Testis (tissue), 2 donors: ENCODE measurements around the gene ERC2.

Source experiments
- POLR2A ChIP-seq: fragments of 450-650 bp; IDR thresholded peaks from one replicate; pipeline ENCODE4 v1.6.1; 2017; ENCODE audit warnings: antibody characterized with exemption, mild to moderate bottlenecking, moderate library complexity
- TF ChIP-seq, protein P1 (sequence below), 3 experiments: fragments of 450-650 bp in 2 of 3; fragments of 200-600 bp in 1 of 3; sonication (generic) in 1 of 3; IDR thresholded peaks; one replicate each; pipeline ENCODE4 v1.5.1; 2016 to 2019; ENCODE audit warnings: antibody characterized with exemption in 3 of 3, mild to moderate bottlenecking in 2 of 3, moderate library complexity in 1 of 3

GRCh38 chr3:56467801-56468183 is 475 bp downstream of the ERC2 start:
- TF ChIP-seq, protein P1, sequence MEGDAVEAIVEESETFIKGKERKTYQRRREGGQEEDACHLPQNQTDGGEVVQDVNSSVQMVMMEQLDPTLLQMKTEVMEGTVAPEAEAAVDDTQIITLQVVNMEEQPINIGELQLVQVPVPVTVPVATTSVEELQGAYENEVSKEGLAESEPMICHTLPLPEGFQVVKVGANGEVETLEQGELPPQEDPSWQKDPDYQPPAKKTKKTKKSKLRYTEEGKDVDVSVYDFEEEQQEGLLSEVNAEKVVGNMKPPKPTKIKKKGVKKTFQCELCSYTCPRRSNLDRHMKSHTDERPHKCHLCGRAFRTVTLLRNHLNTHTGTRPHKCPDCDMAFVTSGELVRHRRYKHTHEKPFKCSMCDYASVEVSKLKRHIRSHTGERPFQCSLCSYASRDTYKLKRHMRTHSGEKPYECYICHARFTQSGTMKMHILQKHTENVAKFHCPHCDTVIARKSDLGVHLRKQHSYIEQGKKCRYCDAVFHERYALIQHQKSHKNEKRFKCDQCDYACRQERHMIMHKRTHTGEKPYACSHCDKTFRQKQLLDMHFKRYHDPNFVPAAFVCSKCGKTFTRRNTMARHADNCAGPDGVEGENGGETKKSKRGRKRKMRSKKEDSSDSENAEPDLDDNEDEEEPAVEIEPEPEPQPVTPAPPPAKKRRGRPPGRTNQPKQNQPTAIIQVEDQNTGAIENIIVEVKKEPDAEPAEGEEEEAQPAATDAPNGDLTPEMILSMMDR (IDR thresholded peaks at IDR 0.05): no peak
- no peak for TF ChIP-seq POLR2A
